Endodermal cell (in vitro differentiated cells): ENCODE data around the gene BCAM. TPM values are rescaled to one million over a fixed set of nuclear protein-coding genes. Genes with fewer than 3 reads are reported as not detected.

ENCODE experiments used
- DNase-seq: peaks from one replicate; pipeline ENCODE4 v3.0.0-alpha.2; 2017
- H3K27ac ChIP-seq: 2 replicates; pipeline ENCODE4 v1.5.1; 2013; ENCODE audit warnings: mild to moderate bottlenecking, low read depth, low read length, moderate library complexity
- H3K27me3 ChIP-seq: 2 replicates; pipeline ENCODE4 v1.6.1; 2013; ENCODE audit warnings: mild to moderate bottlenecking, low read length, moderate library complexity; ENCODE audit not compliant: insufficient read depth, control insufficient read depth, poor library complexity, severe bottlenecking
- H3K36me3 ChIP-seq: 2 replicates; pipeline ENCODE4 v1.7.0; 2013; ENCODE audit warnings: mild to moderate bottlenecking, low read length, moderate library complexity; ENCODE audit not compliant: control insufficient read depth, insufficient read depth
- H3K4me1 ChIP-seq: one replicate; pipeline ENCODE4 v1.7.0; 2013; ENCODE audit warnings: low read length; ENCODE audit not compliant: control insufficient read depth, insufficient read depth
- H3K4me3 ChIP-seq: 2 replicates; pipeline ENCODE4 v1.5.1; 2013; ENCODE audit warnings: mild to moderate bottlenecking, low read length, moderate library complexity
- H3K9ac ChIP-seq: 2 replicates; pipeline ENCODE4 v1.6.1; 2013; ENCODE audit warnings: mild to moderate bottlenecking, low read length, moderate library complexity; ENCODE audit not compliant: poor library complexity, severe bottlenecking; ENCODE audit errors: extremely low read depth
- H3K9me3 ChIP-seq: 2 replicates; pipeline ENCODE4 v1.6.1; 2013; ENCODE audit warnings: mild to moderate bottlenecking, low read length, moderate library complexity; ENCODE audit not compliant: control insufficient read depth
- H3K27ac Mint-ChIP-seq: 2 replicates; pipeline ENCODE4 v1.8.0; 2020; ENCODE audit warnings: mixed read lengths
- H3K27me3 Mint-ChIP-seq: 2 replicates; pipeline ENCODE4 v1.8.0; 2021; ENCODE audit warnings: mild to moderate bottlenecking, mixed read lengths; ENCODE audit not compliant: insufficient read depth
- H3K36me3 Mint-ChIP-seq: 2 replicates; pipeline ENCODE4 v1.8.0; 2020; ENCODE audit warnings: low read depth, mixed read lengths
- H3K4me1 Mint-ChIP-seq: 2 replicates; pipeline ENCODE4 v1.8.0; 2020; ENCODE audit warnings: mixed read lengths
- H3K4me3 Mint-ChIP-seq: 2 replicates; pipeline ENCODE4 v1.8.0; 2020; ENCODE audit warnings: mild to moderate bottlenecking, moderate library complexity, mixed read lengths
- H3K9me3 Mint-ChIP-seq: 2 replicates; pipeline ENCODE4 v1.8.0; 2020; ENCODE audit warnings: mild to moderate bottlenecking, mixed read lengths
- WGBS, 2 experiments: methylation state at CpG; one replicate each; pipeline versions ENCODE4 v1.1.5 to v1.1.7; 2013; ENCODE audit warnings: missing lambda C conversion rate in 2 of 2, mixed read lengths in 1 of 2; ENCODE audit not compliant: insufficient coverage in 1 of 2, insufficient read length in 1 of 2; 5-methylcytosine and 5-hydroxymethylcytosine counted together
- total RNA-seq, 2 donors: library from RNA; stranded (reverse); fragmentation: NEBNext Ultra II Directional in 1 of 2; extraction: Animal tissue kit (Norgen Biotek cat#: 25700) in 1 of 2; gene quantifications; 2 replicates in 1 of 2; 3 replicates in 1 of 2; pipeline ENCODE4 v1.2.1, GENCODE V29; 2021
- TF ChIP-seq, protein P1 (sequence below): fragments of 200-600 bp; sonication (generic); conservative IDR thresholded peaks from 2 replicates; pipeline ENCODE4 v1.5.0; 2021; ENCODE audit warnings: antibody characterized with exemption, mild to moderate bottlenecking

BCAM gene
- total RNA-seq, 2 donors from 2014 or later = 62.9 to 64.0 TPM

- no peak overlapping the region for H3K9ac ChIP-seq
- no peak overlapping the region for H3K4me3 Mint-ChIP-seq
- no peak overlapping the region for H3K4me3 ChIP-seq
- DNase-seq = no peak
- H3K36me3 Mint-ChIP-seq = no peaks in the 10 kb centered on the region
- WGBS, 2 experiments = 90% methylated on average over 20 to 22 of the region's 22 CpGs
- H3K9me3 Mint-ChIP-seq = peaks cover 6% of the 10 kb centered on the region
- no peaks in the 10 kb centered on the region for H3K27me3 ChIP-seq
- H3K4me1 ChIP-seq = no peaks in the 10 kb centered on the region
- TF ChIP-seq, protein P1, sequence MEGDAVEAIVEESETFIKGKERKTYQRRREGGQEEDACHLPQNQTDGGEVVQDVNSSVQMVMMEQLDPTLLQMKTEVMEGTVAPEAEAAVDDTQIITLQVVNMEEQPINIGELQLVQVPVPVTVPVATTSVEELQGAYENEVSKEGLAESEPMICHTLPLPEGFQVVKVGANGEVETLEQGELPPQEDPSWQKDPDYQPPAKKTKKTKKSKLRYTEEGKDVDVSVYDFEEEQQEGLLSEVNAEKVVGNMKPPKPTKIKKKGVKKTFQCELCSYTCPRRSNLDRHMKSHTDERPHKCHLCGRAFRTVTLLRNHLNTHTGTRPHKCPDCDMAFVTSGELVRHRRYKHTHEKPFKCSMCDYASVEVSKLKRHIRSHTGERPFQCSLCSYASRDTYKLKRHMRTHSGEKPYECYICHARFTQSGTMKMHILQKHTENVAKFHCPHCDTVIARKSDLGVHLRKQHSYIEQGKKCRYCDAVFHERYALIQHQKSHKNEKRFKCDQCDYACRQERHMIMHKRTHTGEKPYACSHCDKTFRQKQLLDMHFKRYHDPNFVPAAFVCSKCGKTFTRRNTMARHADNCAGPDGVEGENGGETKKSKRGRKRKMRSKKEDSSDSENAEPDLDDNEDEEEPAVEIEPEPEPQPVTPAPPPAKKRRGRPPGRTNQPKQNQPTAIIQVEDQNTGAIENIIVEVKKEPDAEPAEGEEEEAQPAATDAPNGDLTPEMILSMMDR = no peak
- H3K27me3 Mint-ChIP-seq = peaks cover 52% of the 10 kb centered on the region
- no peak overlapping the region for H3K27ac ChIP-seq
- H3K9me3 ChIP-seq = no peaks in the 10 kb centered on the region
- H3K27ac Mint-ChIP-seq = no peak overlapping the region
- no peaks in the 10 kb centered on the region for H3K4me1 Mint-ChIP-seq
- no peaks in the 10 kb centered on the region for H3K36me3 ChIP-seq
Measured at GRCh38 chr19:44765033-44765948, 43.6 kb upstream of the BCAM start.

GRCh38 chr19:44765949-44766335 is 43.0 kb upstream of the BCAM start:
- H3K9me3 ChIP-seq = no peaks in the 10 kb centered on the region
- DNase-seq = no peak
- Mint-ChIP-seq H3K4me3 (no peak overlapping the region), H3K27me3 (peaks cover 51% of the 10 kb centered on the region), H3K9me3 (peaks cover 10% of the 10 kb centered on the region), H3K36me3 (no peaks in the 10 kb centered on the region), H3K27ac (no peak overlapping the region), H3K4me1 (peaks cover 3% of the 10 kb centered on the region)
- no peak overlapping the region for H3K9ac ChIP-seq
- 91 to 93% methylated on average over 3 of the region's 3 CpGs for WGBS, 2 experiments
- no peak overlapping the region for H3K27ac ChIP-seq
- H3K36me3 ChIP-seq = no peaks in the 10 kb centered on the region
- H3K4me3 ChIP-seq = no peak overlapping the region
- no peaks in the 10 kb centered on the region for H3K27me3 ChIP-seq
- H3K4me1 ChIP-seq = no peaks in the 10 kb centered on the region
- TF ChIP-seq, protein P1 = no peak

GRCh38 chr19:44767295-44768180 is 41.4 kb upstream of the BCAM start:
- no peaks in the 10 kb centered on the region for H3K27me3 ChIP-seq
- peaks cover 10% of the 10 kb centered on the region for H3K9me3 Mint-ChIP-seq
- no peak overlapping the region for H3K27ac Mint-ChIP-seq
- H3K36me3 ChIP-seq = no peaks in the 10 kb centered on the region
- no peaks in the 10 kb centered on the region for H3K36me3 Mint-ChIP-seq
- no peaks in the 10 kb centered on the region for H3K4me1 ChIP-seq
- peaks cover 55% of the 10 kb centered on the region for H3K27me3 Mint-ChIP-seq
- WGBS, 2 experiments = 87 to 91% methylated on average over 7 to 11 of the region's 11 CpGs
- no peaks in the 10 kb centered on the region for H3K9me3 ChIP-seq
- H3K9ac ChIP-seq = no peak overlapping the region
- H3K4me1 Mint-ChIP-seq = peaks cover 3% of the 10 kb centered on the region
- H3K4me3 ChIP-seq = no peak overlapping the region
- H3K27ac ChIP-seq = no peak overlapping the region
- no peak for DNase-seq
- H3K4me3 Mint-ChIP-seq = no peak overlapping the region
- TF ChIP-seq, protein P1 = no peak
